ENCODE results near the gene CALD1. TPM values are rescaled to one million over a fixed set of nuclear protein-coding genes. Genes with fewer than 3 reads are reported as not detected.

The CALD1 gene

GRCh38 chr7:135001390-135002165 lies 222.1 kb downstream of the CALD1 start:
- Histone ChIP-seq H3K27ac (replicated peaks; ENCODE audit: low read length) (no peak overlapping the region), H2AFZ (ENCODE audit: low read length) (no peak overlapping the region), H2BK15ac (ENCODE audit: low read length) (no peak overlapping the region), H3K4me2 (ENCODE audit: insufficient read depth, low read length, poor library complexity, severe bottlenecking) (no peak overlapping the region), H3K36me3 (replicated peaks in 1 of 2; ENCODE audit: control insufficient read depth in 2 of 2, insufficient read depth in 2 of 2, low read length in 2 of 2) (peaks cover 0 to 7% of the 10 kb centered on the region in 2 donors), H3K18ac (ENCODE audit: low read length) (no peak overlapping the region), H3K9me3 (replicated peaks in 1 of 2; ENCODE audit: control insufficient read depth in 2 of 2, insufficient read depth in 1 of 2, low read depth in 1 of 2, low read length in 2 of 2) (no peaks in the 10 kb centered on the region), H2BK120ac (ENCODE audit: low read depth, low read length) (no peak overlapping the region), H3K27me3 (ENCODE audit: control insufficient read depth in 3 of 3, insufficient read depth in 3 of 3, low read depth in 1 of 3, low read length in 3 of 3) (no peaks in the 10 kb centered on the region), H2AK5ac (ENCODE audit: low read depth, low read length) (no peak overlapping the region), H3K4me1 (ENCODE audit: control insufficient read depth in 2 of 2, insufficient read depth in 1 of 2, low read depth in 1 of 2, low read length in 2 of 2) (no peaks in the 10 kb centered on the region), H3K79me1 (ENCODE audit: low read depth, low read length) (no peaks in the 10 kb centered on the region), H3K9ac (ENCODE audit: low read depth, low read length, poor library complexity) (no peak overlapping the region), H4K91ac (ENCODE audit: low read depth, low read length, poor library complexity) (no peak overlapping the region), H3K4ac (ENCODE audit: low read length) (no peak overlapping the region), H3K23ac (ENCODE audit: low read depth, low read length, poor library complexity) (no peak overlapping the region), H3K14ac (ENCODE audit: low read length) (no peak overlapping the region), H4K8ac (ENCODE audit: low read depth, low read length) (no peak overlapping the region), H2BK12ac (ENCODE audit: low read length) (no peak overlapping the region), H3K4me3 (ENCODE audit: low read length in 2 of 2) (no peak overlapping the region), H2BK5ac (ENCODE audit: low read length) (no peak overlapping the region)
- DNase-seq (ENCODE audit: low spot score), result no peak
- no CpG with 5 or more reads among the region's 1 CpG for WGBS, 2 donors (ENCODE audit: extremely low coverage in 2 of 2, insufficient read length in 2 of 2, insufficient replicate concordance in 1 of 2)

- no peak overlapping the region for H2BK120ac ChIP-seq (ENCODE audit: low read depth, low read length)
- H3K9ac ChIP-seq (ENCODE audit: low read depth, low read length, poor library complexity), result no peak overlapping the region
- H3K27ac ChIP-seq (replicated peaks; ENCODE audit: low read length), result no peak overlapping the region
- H2BK5ac ChIP-seq (ENCODE audit: low read length), result no peak overlapping the region
- H3K4me3 ChIP-seq (ENCODE audit: low read length in 2 of 2), result no peak overlapping the region
- H3K79me1 ChIP-seq (ENCODE audit: low read depth, low read length), result no peaks in the 10 kb centered on the region
- no peaks in the 10 kb centered on the region for H3K36me3 ChIP-seq (replicated peaks in 1 of 2; ENCODE audit: control insufficient read depth in 2 of 2, insufficient read depth in 2 of 2, low read length in 2 of 2)
- no peak overlapping the region for H2BK12ac ChIP-seq (ENCODE audit: low read length)
- peaks cover 0 to 5% of the 10 kb centered on the region in 2 donors for H3K9me3 ChIP-seq (replicated peaks in 1 of 2; ENCODE audit: control insufficient read depth in 2 of 2, insufficient read depth in 1 of 2, low read depth in 1 of 2, low read length in 2 of 2)
- no peak overlapping the region for H3K14ac ChIP-seq (ENCODE audit: low read length)
- no peak for DNase-seq (ENCODE audit: low spot score)
- no peak overlapping the region for H3K4me2 ChIP-seq (ENCODE audit: insufficient read depth, low read length, poor library complexity, severe bottlenecking)
- H2AK5ac ChIP-seq (ENCODE audit: low read depth, low read length), result no peak overlapping the region
- H3K18ac ChIP-seq (ENCODE audit: low read length), result no peak overlapping the region
- no peak overlapping the region for H4K91ac ChIP-seq (ENCODE audit: low read depth, low read length, poor library complexity)
- H3K23ac ChIP-seq (ENCODE audit: low read depth, low read length, poor library complexity), result no peak overlapping the region
- H4K8ac ChIP-seq (ENCODE audit: low read depth, low read length), result no peak overlapping the region
- no peak overlapping the region for H3K4ac ChIP-seq (ENCODE audit: low read length)
- H3K27me3 ChIP-seq (ENCODE audit: control insufficient read depth in 3 of 3, insufficient read depth in 3 of 3, low read depth in 1 of 3, low read length in 3 of 3), result no peaks in the 10 kb centered on the region
- H2BK15ac ChIP-seq (ENCODE audit: low read length), result no peak overlapping the region
- no peak overlapping the region for H2AFZ ChIP-seq (ENCODE audit: low read length)
- H3K4me1 ChIP-seq (ENCODE audit: control insufficient read depth in 2 of 2, insufficient read depth in 1 of 2, low read depth in 1 of 2, low read length in 2 of 2), result no peaks in the 10 kb centered on the region
Measured at GRCh38 chr7:135012229-135012628, 232.8 kb downstream of the CALD1 start.

Small RNA genes lying within 50 kb of the gene (small RNA-seq; reads per million reads assigned to genes)
- not detected for gene TUBB3P2 (ENCODE audit: insufficient read depth)

All from neuronal stem cell (in vitro differentiated cells).